ENCODE results near the gene PCNX1.
A peak's percentile ranks its signal among the peaks of the same experiment; 100 is the strongest.
"Not testable (repeated sequence)": the region's sequence is repeated elsewhere in the genome, so short reads cannot be mapped to it uniquely, and the experiment has no call there.

Gene PCNX1

DNA sequence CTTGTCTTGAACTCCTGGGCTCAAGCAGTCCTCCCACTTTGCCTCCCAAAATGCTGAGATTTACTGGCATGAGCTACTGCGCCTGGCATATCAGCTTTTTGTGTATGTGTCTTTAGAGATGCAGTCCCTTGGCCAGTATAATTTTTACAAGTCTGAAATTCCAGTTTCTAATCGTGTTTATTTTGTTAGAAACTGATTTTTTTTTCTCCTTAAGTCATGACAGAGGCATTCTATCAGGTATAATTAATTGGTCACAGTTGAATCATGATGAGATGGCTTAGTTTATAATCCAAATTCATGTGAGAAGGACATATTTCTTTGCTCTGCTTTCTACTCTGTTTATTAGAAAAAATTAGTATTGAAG is 98.9 kb downstream of the PCNX1 start:
- no peak for DNase-seq (ENCODE audit: low read depth)
- TF ChIP-seq, protein P1, sequence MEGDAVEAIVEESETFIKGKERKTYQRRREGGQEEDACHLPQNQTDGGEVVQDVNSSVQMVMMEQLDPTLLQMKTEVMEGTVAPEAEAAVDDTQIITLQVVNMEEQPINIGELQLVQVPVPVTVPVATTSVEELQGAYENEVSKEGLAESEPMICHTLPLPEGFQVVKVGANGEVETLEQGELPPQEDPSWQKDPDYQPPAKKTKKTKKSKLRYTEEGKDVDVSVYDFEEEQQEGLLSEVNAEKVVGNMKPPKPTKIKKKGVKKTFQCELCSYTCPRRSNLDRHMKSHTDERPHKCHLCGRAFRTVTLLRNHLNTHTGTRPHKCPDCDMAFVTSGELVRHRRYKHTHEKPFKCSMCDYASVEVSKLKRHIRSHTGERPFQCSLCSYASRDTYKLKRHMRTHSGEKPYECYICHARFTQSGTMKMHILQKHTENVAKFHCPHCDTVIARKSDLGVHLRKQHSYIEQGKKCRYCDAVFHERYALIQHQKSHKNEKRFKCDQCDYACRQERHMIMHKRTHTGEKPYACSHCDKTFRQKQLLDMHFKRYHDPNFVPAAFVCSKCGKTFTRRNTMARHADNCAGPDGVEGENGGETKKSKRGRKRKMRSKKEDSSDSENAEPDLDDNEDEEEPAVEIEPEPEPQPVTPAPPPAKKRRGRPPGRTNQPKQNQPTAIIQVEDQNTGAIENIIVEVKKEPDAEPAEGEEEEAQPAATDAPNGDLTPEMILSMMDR (IDR thresholded peaks at IDR 0.05; ENCODE audit: control insufficient read depth, extremely low read depth, insufficient read depth): no peak
- H3K4me3 ChIP-seq (ENCODE audit: low read depth, low read length): no peak overlapping the region

DNA sequence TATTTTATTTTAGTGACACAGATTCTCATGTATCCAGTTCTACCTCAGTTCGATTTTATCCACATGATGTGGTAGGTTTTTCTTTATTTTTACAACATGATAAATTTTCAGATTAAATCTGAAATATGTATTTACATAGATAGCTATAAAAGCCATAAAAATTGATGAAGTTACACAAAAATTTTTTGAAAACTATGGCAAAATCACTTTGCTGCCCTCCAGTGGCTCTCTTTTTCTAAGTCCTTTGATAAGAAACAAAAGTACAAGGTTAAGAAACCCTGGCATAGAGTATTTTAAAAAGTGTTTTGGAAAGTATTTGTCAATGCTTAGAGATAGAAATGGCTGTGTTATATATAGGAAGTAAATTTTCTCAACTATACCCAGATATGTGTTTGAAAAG is 104.2 kb downstream of the PCNX1 start:
- no peak overlapping the region for H3K4me3 ChIP-seq (ENCODE audit: low read depth, low read length)
- DNase-seq (ENCODE audit: low read depth): no peak
- TF ChIP-seq, protein P1 (IDR thresholded peaks at IDR 0.05; ENCODE audit: control insufficient read depth, extremely low read depth, insufficient read depth): peak; percentile 33

DNA sequence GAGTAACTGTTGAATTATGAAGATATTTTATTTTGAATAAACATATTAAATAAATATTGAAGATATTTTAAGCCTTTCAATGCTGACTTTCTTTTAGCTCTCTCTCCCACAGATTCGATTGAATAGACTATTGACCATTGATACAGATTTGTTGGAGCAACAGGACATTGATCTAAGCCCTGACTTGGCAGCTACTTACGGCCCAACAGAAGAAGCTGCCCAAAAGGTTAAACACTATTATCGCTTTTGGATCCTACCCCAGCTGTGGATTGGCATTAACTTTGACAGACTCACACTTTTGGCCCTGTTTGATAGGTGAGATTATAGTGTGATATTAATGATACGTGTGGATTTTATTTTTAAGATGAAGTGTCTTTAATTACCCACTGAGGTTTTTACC is 105.6 kb downstream of the PCNX1 start:
- TF ChIP-seq, protein P1 (IDR thresholded peaks at IDR 0.05; ENCODE audit: control insufficient read depth, extremely low read depth, insufficient read depth): no peak
- no peak for DNase-seq (ENCODE audit: low read depth)
- H3K4me3 ChIP-seq (ENCODE audit: low read depth, low read length): no peak overlapping the region

DNA sequence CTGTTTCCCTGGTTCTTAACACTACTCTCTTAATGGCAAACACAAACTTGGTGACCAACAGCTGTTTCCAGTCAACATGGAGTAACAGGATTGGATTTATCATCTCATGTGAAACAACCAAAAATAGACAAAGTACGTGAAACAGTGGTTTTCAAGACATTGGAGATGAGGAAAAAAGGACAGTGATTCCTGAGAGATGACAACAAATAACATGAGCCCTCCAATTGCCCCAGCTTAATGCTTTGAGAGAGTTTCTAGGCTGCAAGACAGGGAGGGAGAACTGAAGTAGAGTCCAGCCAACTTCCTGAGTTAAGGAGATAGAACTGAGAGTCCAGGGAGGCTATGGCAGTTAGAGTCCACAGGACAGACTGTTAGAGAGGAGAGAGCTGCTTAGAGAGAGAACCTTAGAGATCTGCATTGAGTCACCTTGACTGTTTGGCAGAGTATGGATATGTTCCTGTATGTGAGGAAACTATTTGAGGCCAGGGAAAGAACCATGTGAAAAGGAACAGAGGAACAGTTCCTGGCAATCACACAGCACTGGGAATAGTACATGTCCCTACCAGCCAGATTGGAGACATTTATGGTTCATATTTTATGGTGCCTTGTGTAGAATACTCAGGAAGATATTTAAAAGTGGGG is 106.4 kb downstream of the PCNX1 start:
- DNase-seq (ENCODE audit: low read depth): no peak
- no peak overlapping the region for H3K4me3 ChIP-seq (ENCODE audit: low read depth, low read length)
- TF ChIP-seq, protein P1 (IDR thresholded peaks at IDR 0.05; ENCODE audit: control insufficient read depth, extremely low read depth, insufficient read depth): no peak

DNA sequence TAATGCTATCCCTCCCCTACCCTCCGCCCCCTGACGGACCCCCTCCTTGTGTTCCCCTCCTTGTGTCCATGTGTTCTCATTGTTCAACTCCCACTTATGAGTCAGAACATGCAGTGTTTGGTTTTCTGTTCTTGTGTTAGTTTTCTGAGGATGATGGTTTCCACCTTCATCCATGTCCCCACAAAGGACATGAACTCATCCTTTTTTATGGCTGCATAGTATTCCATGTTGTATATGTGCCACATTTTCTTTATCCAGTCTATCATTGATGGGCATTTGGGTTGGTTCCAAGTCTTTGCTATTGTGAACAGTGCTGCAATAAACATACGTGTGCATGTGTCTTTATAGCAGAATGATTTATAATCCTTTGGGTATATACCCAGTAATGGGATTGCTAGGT is 112.7 kb downstream of the PCNX1 start:
- not testable (repeated sequence) for H3K4me3 ChIP-seq (ENCODE audit: low read depth, low read length); DNase-seq (ENCODE audit: low read depth)

DNA sequence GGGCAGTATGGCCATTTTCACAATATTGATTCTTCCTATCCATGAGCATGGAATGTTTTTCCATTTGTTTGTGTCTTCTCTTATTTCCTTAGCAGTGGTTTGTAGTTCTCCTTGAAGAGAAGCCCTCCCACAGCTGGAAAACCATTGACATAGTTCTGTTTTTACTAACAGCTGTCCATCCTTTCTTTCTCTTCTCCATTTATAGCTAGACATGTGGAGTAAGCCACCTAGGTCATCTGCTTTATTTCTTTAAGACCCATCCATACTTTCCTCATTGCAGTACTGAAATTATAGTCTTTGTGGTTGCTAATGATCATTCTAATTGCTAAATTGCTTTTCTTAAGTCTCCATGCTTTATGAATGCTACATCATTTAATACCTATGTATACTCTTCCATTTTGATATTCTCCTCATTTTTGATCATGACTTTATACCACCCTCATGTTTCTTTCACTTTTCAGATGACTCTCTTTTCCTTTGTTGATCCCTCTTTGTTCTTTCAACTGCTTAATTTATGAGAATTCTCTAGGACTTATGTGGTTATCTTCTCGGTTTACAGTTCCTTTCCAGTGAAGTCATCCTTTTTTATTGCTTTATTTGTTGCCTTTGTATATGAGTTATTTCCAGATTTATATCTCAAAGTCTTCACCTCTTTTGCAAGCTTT is 114.2 kb downstream of the PCNX1 start:
- peak; percentile 78 for DNase-seq (ENCODE audit: low read depth)
- TF ChIP-seq, protein P1 (IDR thresholded peaks at IDR 0.05; ENCODE audit: control insufficient read depth, extremely low read depth, insufficient read depth): no peak
- no peak overlapping the region for H3K4me3 ChIP-seq (ENCODE audit: low read depth, low read length)

DNA sequence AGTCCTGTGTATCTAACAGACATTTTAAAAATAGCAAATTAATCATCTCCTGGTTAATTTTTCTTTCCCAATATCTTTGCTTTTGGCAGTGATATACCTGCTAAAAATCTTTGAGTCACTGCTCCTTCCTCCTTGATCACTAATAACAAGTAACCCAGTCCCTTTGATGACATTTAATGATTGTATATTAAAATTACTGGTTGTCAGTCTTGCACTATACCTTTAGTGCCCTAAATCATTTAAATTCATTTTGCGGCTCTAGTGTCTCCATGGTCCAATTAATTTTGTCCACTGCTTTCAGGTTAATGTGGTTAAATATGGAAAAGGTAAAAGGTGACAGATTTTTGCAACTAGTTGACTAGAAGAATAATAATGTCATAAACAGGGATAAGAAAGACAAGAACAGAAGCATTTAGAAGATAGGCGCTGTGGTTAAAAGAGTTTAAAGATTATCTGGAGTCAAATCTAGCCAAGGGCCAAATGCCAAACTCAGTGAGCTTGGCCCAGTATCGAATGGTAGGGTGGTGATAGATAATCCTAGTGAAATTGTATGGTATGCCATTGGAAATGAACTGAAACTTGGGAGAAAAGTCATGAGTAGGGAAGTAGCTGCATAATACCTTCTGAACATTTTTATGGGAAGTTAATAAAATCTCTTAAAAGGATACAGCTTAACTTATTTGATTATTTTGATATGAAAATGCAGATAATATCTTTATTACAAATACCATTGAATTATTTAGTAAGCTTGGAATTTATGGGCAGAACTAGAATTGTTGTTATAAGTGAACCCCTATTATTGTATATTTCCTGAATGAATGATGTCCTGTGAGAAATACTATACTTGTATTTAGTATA is 115.0 kb downstream of the PCNX1 start:
- TF ChIP-seq, protein P1 (IDR thresholded peaks at IDR 0.05; ENCODE audit: control insufficient read depth, extremely low read depth, insufficient read depth): no peak
- H3K4me3 ChIP-seq (ENCODE audit: low read depth, low read length): peak overlapping the region; percentile 17; the same call in 1 of the 2 replicates
- no peak for DNase-seq (ENCODE audit: low read depth)
